H1 (cell line): Measurements from ENCODE around the gene TCTN3. TPM values are rescaled to one million over a fixed set of nuclear protein-coding genes. Genes with fewer than 3 reads are reported as not detected.

Source experiments
- CTCF ChIA-PET: fragments of 300-600 bp; sonication (Branson Sonifier 250); formaldehyde crosslinking; loops from one replicate; lab custom pipeline; 2021; ENCODE audit not compliant: partially characterized antibody; lab: Charles Lee
- POLR2A ChIA-PET: fragments of 300-600 bp; sonication (Branson Sonifier 250); formaldehyde crosslinking; loops from one replicate; lab custom pipeline; 2021; ENCODE audit warnings: inconsistent platforms; ENCODE audit not compliant: partially characterized antibody; lab: Charles Lee
- DNase-seq, 2 experiments: peaks; one replicate each; pipeline versions ENCODE4 v3.0.0 to v3.0.0-alpha.2; 2010 to 2022; ENCODE audit warnings: low spot score in 2 of 2, low read depth in 1 of 2, mixed read lengths in 1 of 2
- FAIRE-seq: peaks from 2 replicates; lab custom pipeline; 2011; peaks lifted over from hg19 to GRCh38; lab: Jason Lieb, UNC
- H2AFZ ChIP-seq: 2 replicates; pipeline ENCODE4 v1.8.1; 2012; ENCODE audit warnings: low read length, inconsistent platforms
- H2AK5ac ChIP-seq: 2 replicates; pipeline ENCODE4 v1.6.1; 2013; ENCODE audit warnings: low read depth, low read length
- H2BK120ac ChIP-seq: replicated peaks from 2 replicates; pipeline ENCODE3; 2013; ENCODE audit warnings: low read depth, low read length, inconsistent platforms
- H2BK12ac ChIP-seq: 2 replicates; pipeline ENCODE4 v1.6.1; 2013; ENCODE audit warnings: low read depth, low read length
- H2BK15ac ChIP-seq: 2 replicates; pipeline ENCODE4 v1.6.1; 2013; ENCODE audit warnings: low read length
- H2BK20ac ChIP-seq: 2 replicates; pipeline ENCODE4 v1.6.1; 2013; ENCODE audit warnings: low read length
- H2BK5ac ChIP-seq: 2 replicates; pipeline ENCODE4 v1.6.1; 2013; ENCODE audit warnings: low read depth, low read length
- H3K14ac ChIP-seq: 2 replicates; pipeline ENCODE4 v1.6.1; 2013; ENCODE audit warnings: inconsistent platforms; ENCODE audit not compliant: insufficient read length
- H3K18ac ChIP-seq: 2 replicates; pipeline ENCODE4 v1.6.1; 2013; ENCODE audit warnings: low read length; ENCODE audit errors: extremely low read depth
- H3K23ac ChIP-seq: 2 replicates; pipeline ENCODE4 v1.6.1; 2013; ENCODE audit warnings: inconsistent platforms; ENCODE audit not compliant: insufficient read length
- H3K23me2 ChIP-seq: 2 replicates; pipeline ENCODE4 v1.6.1; 2013; ENCODE audit warnings: low read depth, low read length
- H3K27ac ChIP-seq: 2 replicates; pipeline ENCODE4 v1.6.1; 2011; ENCODE audit warnings: low read depth, low read length, inconsistent platforms
- H3K27me3 ChIP-seq, 4 experiments: replicated peaks in 1 of 4; 1 replicate in 1 of 4; 2 replicates in 3 of 4; pipeline versions ENCODE4 v1.6.1 to v1.8.1; 2011 to 2013; ENCODE audit warnings: low read length in 3 of 4, mild to moderate bottlenecking in 3 of 4, inconsistent platforms in 2 of 4, mixed read lengths in 2 of 4, moderate library complexity in 1 of 4; ENCODE audit not compliant: control insufficient read depth in 3 of 4, insufficient read depth in 3 of 4; ENCODE audit errors: extremely low read depth in 1 of 4
- H3K36me3 ChIP-seq, 4 experiments: 2 replicates each; pipeline versions ENCODE4 v1.6.1 to v1.8.1; 2011 to 2013; ENCODE audit warnings: mild to moderate bottlenecking in 4 of 4, low read length in 3 of 4, moderate library complexity in 2 of 4, control low read depth in 1 of 4, inconsistent platforms in 1 of 4; ENCODE audit not compliant: insufficient read depth in 4 of 4, control insufficient read depth in 2 of 4
- H3K4ac ChIP-seq: replicated peaks from 2 replicates; pipeline ENCODE3; 2013; ENCODE audit warnings: low read length, low read depth, mixed read lengths, inconsistent platforms; ENCODE audit not compliant: insufficient read length
- H3K4me1 ChIP-seq, 4 experiments: replicated peaks in 1 of 4; 1 replicate in 1 of 4; 2 replicates in 3 of 4; pipeline versions ENCODE4 v1.6.1 to v1.8.1; 2011 to 2013; ENCODE audit warnings: low read length in 3 of 4, inconsistent platforms in 2 of 4, mixed read lengths in 1 of 4; ENCODE audit not compliant: insufficient read depth in 4 of 4, control insufficient read depth in 3 of 4
- H3K4me2 ChIP-seq, 2 experiments: 2 replicates each; pipeline versions ENCODE4 v1.6.1 to v1.8.1; 2011 to 2013; ENCODE audit warnings: low read depth in 2 of 2, low read length in 2 of 2, control low read depth in 1 of 2, inconsistent platforms in 1 of 2, mild to moderate bottlenecking in 1 of 2; ENCODE audit not compliant: insufficient read depth in 1 of 2
- H3K4me3 ChIP-seq, 4 experiments: fragments of 200-600, 300-600 bp in 1 of 4; sonication (generic), shearing (Covaris generic), sonication (Bioruptor Twin) in 1 of 4; 2 replicates each; pipeline versions ENCODE4 v1.5.1 to v1.8.1; 2011 to 2016; ENCODE audit warnings: low read length in 4 of 4, low read depth in 3 of 4, control low read depth in 2 of 4, inconsistent platforms in 2 of 4, mild to moderate bottlenecking in 2 of 4, mixed read lengths in 1 of 4, moderate library complexity in 1 of 4; ENCODE audit not compliant: insufficient read depth in 2 of 4; ENCODE audit errors: extremely low read depth in 1 of 4
- H3K56ac ChIP-seq: replicated peaks from 2 replicates; pipeline ENCODE3; 2013; ENCODE audit warnings: low read depth, mild to moderate bottlenecking, mixed read lengths, low read length, inconsistent platforms; ENCODE audit not compliant: insufficient read length
- H3K79me1 ChIP-seq: 2 replicates; pipeline ENCODE4 v1.6.1; 2013; ENCODE audit warnings: low read depth, low read length, control low read depth
- H3K79me2 ChIP-seq, 2 experiments: 2 replicates each; pipeline versions ENCODE4 v1.6.1 to v1.8.1; 2012 to 2013; ENCODE audit warnings: low read length in 2 of 2, mild to moderate bottlenecking in 2 of 2, inconsistent platforms in 1 of 2; ENCODE audit not compliant: insufficient read depth in 2 of 2, control insufficient read depth in 1 of 2
- H3K9ac ChIP-seq, 4 experiments: replicated peaks in 1 of 4; 1 replicate in 1 of 4; 2 replicates in 3 of 4; pipeline versions ENCODE4 v1.6.1 to v1.8.1; 2011 to 2013; ENCODE audit warnings: low read depth in 3 of 4, low read length in 3 of 4, control low read depth in 2 of 4, mild to moderate bottlenecking in 2 of 4, moderate library complexity in 2 of 4, inconsistent platforms in 1 of 4; ENCODE audit errors: extremely low read depth in 1 of 4
- H3K9me3 ChIP-seq, 2 experiments: 2 replicates each; pipeline versions ENCODE4 v1.6.1 to v1.8.1; 2012 to 2013; ENCODE audit warnings: mild to moderate bottlenecking in 2 of 2, moderate library complexity in 2 of 2, control low read depth in 1 of 2, inconsistent platforms in 1 of 2, low read depth in 1 of 2, low read length in 1 of 2, mixed read lengths in 1 of 2; ENCODE audit not compliant: insufficient read depth in 2 of 2
- H4K20me1 ChIP-seq, 2 experiments: replicated peaks in 1 of 2; 2 replicates each; pipeline versions ENCODE3 to v1.8.1; 2011 to 2013; ENCODE audit warnings: inconsistent platforms in 2 of 2, low read length in 2 of 2, mild to moderate bottlenecking in 1 of 2; ENCODE audit not compliant: insufficient read depth in 2 of 2, control insufficient read depth in 1 of 2
- H4K5ac ChIP-seq: 2 replicates; pipeline ENCODE4 v1.6.1; 2013; ENCODE audit warnings: low read length, low read depth, mixed read lengths, inconsistent platforms; ENCODE audit not compliant: insufficient read length
- H4K8ac ChIP-seq: 2 replicates; pipeline ENCODE4 v1.8.0; 2013; ENCODE audit warnings: mild to moderate bottlenecking, moderate library complexity, low read length, inconsistent platforms; ENCODE audit not compliant: insufficient read depth; ENCODE audit errors: extremely low read depth
- H4K91ac ChIP-seq: replicated peaks from 2 replicates; pipeline ENCODE3; 2013; ENCODE audit warnings: low read length, mixed read lengths, inconsistent platforms; ENCODE audit not compliant: insufficient read length
- ASH2L ChIP-seq: fragments of 200-600, 300-600 bp; sonication (generic); IDR thresholded peaks from one replicate; pipeline ENCODE4 v1.7.1; 2017; ENCODE audit warnings: low read length
- EZH2 ChIP-seq: fragments of 200-600 bp; sonication (generic); IDR thresholded peaks from 2 replicates; pipeline ENCODE4 v1.7.1; 2012; ENCODE audit warnings: low read depth, mild to moderate bottlenecking, moderate library complexity, low read length, inconsistent platforms; ENCODE audit not compliant: severe bottlenecking
- GABPA ChIP-seq: IDR thresholded peaks from 2 replicates; pipeline ENCODE4 v1.6.1; 2011; ENCODE audit warnings: mild to moderate bottlenecking, low read length, moderate library complexity, borderline replicate concordance; ENCODE audit not compliant: insufficient read depth
- HDAC6 ChIP-seq: IDR thresholded peaks from one replicate; pipeline ENCODE4 v1.7.1; 2012; ENCODE audit warnings: low read depth, mild to moderate bottlenecking, inconsistent platforms, low read length, moderate library complexity
- JUN ChIP-seq: IDR thresholded peaks from 2 replicates; pipeline ENCODE4 v1.6.1; 2011; ENCODE audit warnings: low read depth, mild to moderate bottlenecking, improper control_type of control experiment, low read length
- MAX ChIP-seq: IDR thresholded peaks from 2 replicates; pipeline ENCODE4 v1.6.1; 2012; ENCODE audit warnings: inconsistent platforms
- NRF1 ChIP-seq: IDR thresholded peaks from 2 replicates; pipeline ENCODE4 v1.6.1; 2011; ENCODE audit warnings: mild to moderate bottlenecking, low read depth, low read length, improper control_type of control experiment
- TAF1 ChIP-seq: IDR thresholded peaks from 2 replicates; pipeline ENCODE4 v1.6.1; 2011; ENCODE audit warnings: mild to moderate bottlenecking, low read depth, low read length
- TAF7 ChIP-seq: optimal IDR thresholded peaks from 2 replicates; pipeline ENCODE3; 2011; ENCODE audit warnings: low read depth, mild to moderate bottlenecking, inconsistent platforms, low read length, moderate library complexity, borderline replicate concordance
- TEAD4 ChIP-seq: IDR thresholded peaks from 2 replicates; pipeline ENCODE4 v1.6.1; 2012; ENCODE audit warnings: low read depth, low read length, inconsistent platforms, mixed read lengths
- YY1 ChIP-seq: IDR thresholded peaks from 2 replicates; pipeline ENCODE4 v1.6.1; 2011; ENCODE audit warnings: low read depth, mild to moderate bottlenecking, low read length
- ZNF274 ChIP-seq: IDR thresholded peaks from 2 replicates; pipeline ENCODE4 v1.7.0; 2012; ENCODE audit warnings: low read length, borderline replicate concordance; ENCODE audit errors: extremely low read depth
- WGBS, 2 experiments: shearing (Covaris generic) in 1 of 2; methylation state at CpG; one replicate each; pipeline versions ENCODE4 v1.1.6 to v1.1.7; 2013 to 2015; ENCODE audit warnings: low lambda C conversion rate in 2 of 2, mixed read lengths in 2 of 2, inconsistent platforms in 1 of 2, low coverage in 1 of 2, missing lambda C conversion rate in 1 of 2; ENCODE audit not compliant: insufficient replicate concordance in 2 of 2, insufficient coverage in 1 of 2, insufficient read length in 1 of 2; ENCODE audit errors: extremely low coverage in 1 of 2, missing lambda C conversion rate in 1 of 2; 5-methylcytosine and 5-hydroxymethylcytosine counted together
- polyA plus RNA-seq, 7 experiments: library from polyadenylated mRNA; depleted of rRNA in 3 of 7; stranded (reverse) in 5 of 7; unstranded in 2 of 7; fragments of >200 nt in 5 of 7; fragments of 200-250 nt in 2 of 7; gene quantifications; 1 replicate in 5 of 7; 2 replicates in 1 of 7; 4 replicates in 1 of 7; pipeline versions ENCODE4 v1.2.1 to v1.2.3, GENCODE V29; 2011 to 2013; ENCODE audit warnings: missing spikeins in 2 of 7, mixed read lengths in 2 of 7
- total RNA-seq: library from RNA; stranded (reverse); fragmentation: NEBNext Ultra II Directional; extraction: Animal tissue kit (Norgen Biotek cat#: 25700); gene quantifications from 2 replicates; pipeline ENCODE4 v1.2.1, GENCODE V29; 2021

TCTN3 gene
- total and polyA plus RNA-seq, 2 of the 8 experiments (the other 6 are each of a cell fraction or from before 2014, with no cell fraction given), result 34.7 to 39.8 TPM

DNA sequence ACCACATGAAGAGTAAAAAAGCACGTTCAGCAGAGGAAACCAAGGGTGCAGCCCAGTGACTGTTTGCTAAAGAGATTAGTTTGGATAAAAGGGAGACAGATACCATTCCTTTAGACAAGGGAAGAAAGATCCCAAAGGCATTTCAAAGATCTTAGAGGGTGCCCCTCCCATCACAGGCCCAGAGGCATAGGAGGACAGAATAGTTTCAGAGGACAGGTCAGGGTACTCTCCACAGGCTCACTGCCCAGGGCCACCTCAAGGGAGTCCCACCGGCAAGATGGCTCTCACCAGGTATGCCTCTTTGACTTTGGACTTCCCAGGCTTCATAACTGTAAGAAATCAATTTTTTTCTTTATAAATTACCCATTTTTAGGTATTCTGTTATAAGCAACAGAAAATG, 4.7 kb upstream of the TCTN3 start:
- TF ChIP-seq ASH2L (no peak), ZNF274 (no peak), TAF1 (no peak), HDAC6 (no peak), JUN (no peak), EZH2 (no peak), MAX (no peak), NRF1 (no peak), TAF7 (no peak), TEAD4 (no peak), GABPA (no peak), YY1 (no peak)
- DNase-seq (no peak), FAIRE-seq (no peak)
- Histone ChIP-seq H2BK120ac (no peak overlapping the region), H4K5ac (no peak overlapping the region), H3K18ac (no peak overlapping the region), H4K20me1 (no peaks in the 10 kb centered on the region), H3K4me2 (no peak overlapping the region), H2AK5ac (no peak overlapping the region), H3K9me3 (peaks cover 0 to 2% of the 10 kb centered on the region in 2 experiments; a peak in 1 of 4 replicates), H2BK12ac (no peak overlapping the region), H3K4me1 (no peaks in the 10 kb centered on the region), H3K9ac (no peak overlapping the region), H3K56ac (no peak overlapping the region), H3K79me1 (no peaks in the 10 kb centered on the region), H2BK5ac (no peak overlapping the region), H3K14ac (no peak overlapping the region), H2BK20ac (no peak overlapping the region), H2BK15ac (no peak overlapping the region), H3K23ac (no peak overlapping the region), H3K79me2 (peaks cover 0 to 1% of the 10 kb centered on the region in 2 experiments; a peak in 1 of 4 replicates), H4K8ac (no peak overlapping the region), H3K4ac (no peak overlapping the region), H2AFZ (no peak overlapping the region), H3K27ac (no peak overlapping the region), H3K23me2 (peaks cover under 1% of the 10 kb centered on the region; the same call in 1 of the 2 replicates), H3K4me3 (no peak overlapping the region), H4K91ac (no peak overlapping the region), H3K36me3 (no peaks in the 10 kb centered on the region), H3K27me3 (no peaks in the 10 kb centered on the region)
- ChIA-PET POLR2A (no interaction called here), CTCF (interaction anchor here (0.5 to 6.4 kb wide), 3 partner anchors 9 to 207 kb away, joined by 3 to 238 read pairs (median 3); no protein-coding TSS in a partner anchor)
- WGBS, 2 experiments, result 47% methylated on average over 2 of the region's 2 CpGs; no CpG with 5 or more reads in 1 of the 2 experiments
